H4 (cell line): ENCODE data around the gene LGI4. TPM values are rescaled to one million over a fixed set of nuclear protein-coding genes. Genes with fewer than 3 reads are reported as not detected.
"Not testable (repeated sequence)": the region's sequence is repeated elsewhere in the genome, so short reads cannot be mapped to it uniquely, and the experiment has no call there.

Source experiments
- DNase-seq: peaks from one replicate; pipeline ENCODE4 v3.0.0-alpha.2; 2015; ENCODE audit warnings: low spot score
- total RNA-seq: library from RNA; depleted of rRNA; stranded (reverse); fragments of >200 nt; shearing (Covaris generic); gene quantifications from 2 replicates; pipeline ENCODE4 v1.2.3, GENCODE V29; 2014

LGI4 gene
- total RNA-seq, 1 experiment from 2014 or later = not detected

DNA sequence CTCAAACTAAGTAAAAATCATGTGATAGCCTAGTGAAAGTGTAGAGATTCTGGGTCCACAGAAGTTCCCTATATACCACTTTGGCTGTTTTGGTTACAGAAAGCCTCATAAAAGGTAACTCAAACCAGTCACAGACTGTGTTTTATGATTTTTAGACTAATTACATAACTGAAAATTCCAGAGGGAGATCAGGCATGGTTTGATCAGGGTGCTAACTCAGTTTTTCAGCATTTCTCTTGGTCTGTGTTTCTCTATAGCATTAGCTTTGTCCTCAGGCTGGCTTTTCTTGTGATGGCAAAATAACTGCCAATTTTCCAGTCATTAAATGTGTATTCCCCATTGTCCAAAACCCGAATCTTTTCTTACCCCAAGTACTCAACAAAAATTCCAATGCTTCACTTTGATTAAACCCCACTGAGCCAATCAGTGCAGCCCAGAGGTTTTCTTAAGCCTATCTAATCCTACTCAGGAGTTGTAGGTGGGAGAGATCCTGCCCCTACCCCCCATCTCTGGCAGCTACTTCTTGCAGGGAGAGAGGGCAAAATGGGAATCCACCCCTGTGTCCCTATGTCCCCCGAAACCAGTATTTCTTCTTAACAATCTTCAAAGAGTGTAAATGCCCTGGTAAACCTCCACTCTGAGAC, 27.8 kb downstream of the LGI4 start:
- DNase-seq = no peak

DNA sequence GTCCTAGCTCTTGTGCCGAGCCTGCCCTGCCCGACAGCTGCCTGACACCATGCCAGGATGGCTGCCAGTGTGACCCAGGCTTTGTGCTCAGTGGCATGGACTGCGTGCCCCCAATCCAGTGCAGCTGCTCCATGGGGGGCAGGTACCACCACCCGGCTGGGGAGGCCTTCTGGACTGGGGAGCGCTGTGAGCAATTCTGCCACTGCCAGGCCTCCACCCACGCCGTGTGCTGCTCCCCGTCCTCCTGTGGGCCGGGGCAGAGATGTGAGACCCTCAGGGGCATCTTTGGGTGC, 28.6 kb downstream of the LGI4 start:
- DNase-seq = no peak

DNA sequence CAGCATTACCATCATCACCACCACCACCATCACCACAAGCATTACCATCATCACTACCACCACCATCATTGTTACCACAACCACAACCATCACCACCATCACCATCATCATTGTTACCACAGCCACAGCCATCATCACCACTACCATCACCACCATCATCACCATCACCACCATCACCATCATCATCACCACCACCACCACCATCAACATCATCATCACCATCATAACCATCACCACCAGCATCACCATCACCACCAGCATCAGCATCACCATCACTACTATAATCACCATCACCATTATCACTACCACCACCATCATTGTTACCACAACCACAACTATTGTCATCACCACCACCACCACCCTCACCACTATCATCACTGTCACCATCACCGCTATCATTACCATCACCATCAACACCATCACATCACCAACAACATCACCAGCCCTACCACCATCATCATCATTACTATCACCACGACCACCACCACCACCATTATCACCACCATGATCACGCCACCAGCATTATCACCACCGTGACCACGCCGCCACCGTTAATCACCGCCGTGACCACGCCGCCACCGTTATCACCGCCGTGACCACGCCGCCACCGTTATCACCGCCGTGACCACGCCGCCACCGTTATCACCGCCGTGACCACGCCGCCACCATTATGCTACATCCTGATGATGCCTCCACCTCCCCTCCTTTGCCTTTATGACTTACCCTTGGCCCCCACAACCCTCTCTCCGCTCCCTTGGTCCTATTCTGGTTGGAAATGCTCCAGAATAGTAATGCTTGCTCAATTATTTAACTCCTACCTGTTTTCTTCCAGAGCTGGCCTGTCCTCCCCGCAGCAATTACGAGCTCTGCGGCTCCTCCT, 29.2 kb downstream of the LGI4 start:
- DNase-seq = no peak

DNA sequence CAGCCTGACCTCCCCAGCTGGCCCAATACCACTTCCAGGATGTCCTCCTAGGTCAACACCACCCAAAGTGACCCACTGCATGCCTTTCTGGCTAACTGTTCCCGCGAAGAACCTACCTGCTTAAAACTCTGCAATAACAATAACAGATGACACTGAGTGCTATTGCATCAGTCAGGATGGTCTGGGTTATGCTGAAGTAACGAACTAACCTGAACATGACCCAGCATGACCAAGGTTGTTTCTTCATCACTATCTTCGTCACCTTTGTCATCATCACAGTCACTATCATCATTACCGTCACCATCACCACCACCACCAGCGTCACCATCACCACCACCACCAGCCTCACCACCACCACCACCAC, 29.8 kb downstream of the LGI4 start:
- DNase-seq = no peak

DNA sequence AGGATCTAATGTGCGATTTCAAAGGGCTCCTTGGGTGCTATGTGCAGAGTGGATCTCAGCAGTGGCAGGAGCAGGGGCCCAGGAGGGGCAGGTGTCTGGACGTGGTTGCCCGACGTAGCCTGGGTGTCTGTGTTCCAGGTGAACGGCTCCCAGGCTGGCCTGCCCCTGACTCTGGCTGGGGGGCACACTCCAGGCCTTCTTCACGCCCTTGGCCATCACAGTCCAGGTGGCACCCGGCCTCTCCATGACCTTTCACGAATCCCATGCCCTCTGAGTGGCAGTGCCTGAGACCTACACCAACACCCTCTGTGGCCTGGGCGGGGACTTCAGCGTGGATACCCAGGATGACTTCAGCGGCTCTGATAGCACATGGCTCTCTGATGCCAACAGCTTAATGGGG, 30.5 kb downstream of the LGI4 start:
- no peak for DNase-seq

DNA sequence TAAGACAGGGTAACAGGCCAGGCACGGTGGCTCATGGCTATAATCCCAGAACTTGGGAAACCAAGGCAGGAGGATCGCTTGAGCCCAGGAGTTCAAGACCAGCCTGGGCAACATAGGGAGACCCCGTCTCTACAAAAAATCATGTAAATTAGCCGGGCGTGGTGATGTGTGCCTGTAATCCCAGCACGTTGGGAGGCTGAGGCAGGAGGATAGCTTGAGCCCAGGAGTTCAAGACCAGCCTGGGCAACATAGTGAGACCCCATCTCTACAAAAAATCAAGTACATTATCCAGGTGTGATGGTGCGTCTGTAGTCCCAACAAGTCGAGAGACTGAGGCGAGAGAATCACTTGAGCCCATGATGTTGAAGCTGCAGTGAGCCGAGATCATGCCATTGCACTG, 31.2 kb downstream of the LGI4 start:
- not testable (repeated sequence) for DNase-seq

DNA sequence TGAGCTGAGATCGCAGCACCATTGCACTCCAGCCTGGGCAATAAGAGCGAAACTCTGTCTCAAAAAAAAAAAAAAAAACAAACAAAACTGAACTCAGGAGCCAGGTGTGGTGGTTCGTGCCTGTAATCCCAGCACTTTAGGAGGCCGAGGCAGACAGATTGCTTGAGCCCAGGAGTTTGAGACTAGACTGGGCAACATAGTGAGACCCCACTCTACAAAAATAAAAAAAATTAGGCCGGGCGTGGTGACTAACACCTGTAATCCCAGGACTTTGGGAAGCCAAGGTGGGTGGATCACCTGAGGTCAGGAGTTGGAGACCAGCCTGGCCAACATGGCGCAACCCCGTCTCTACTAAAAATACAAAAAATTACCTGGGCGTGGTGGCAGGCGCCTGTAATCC, 32.9 kb downstream of the LGI4 start:
- DNase-seq = not testable (repeated sequence)

DNA sequence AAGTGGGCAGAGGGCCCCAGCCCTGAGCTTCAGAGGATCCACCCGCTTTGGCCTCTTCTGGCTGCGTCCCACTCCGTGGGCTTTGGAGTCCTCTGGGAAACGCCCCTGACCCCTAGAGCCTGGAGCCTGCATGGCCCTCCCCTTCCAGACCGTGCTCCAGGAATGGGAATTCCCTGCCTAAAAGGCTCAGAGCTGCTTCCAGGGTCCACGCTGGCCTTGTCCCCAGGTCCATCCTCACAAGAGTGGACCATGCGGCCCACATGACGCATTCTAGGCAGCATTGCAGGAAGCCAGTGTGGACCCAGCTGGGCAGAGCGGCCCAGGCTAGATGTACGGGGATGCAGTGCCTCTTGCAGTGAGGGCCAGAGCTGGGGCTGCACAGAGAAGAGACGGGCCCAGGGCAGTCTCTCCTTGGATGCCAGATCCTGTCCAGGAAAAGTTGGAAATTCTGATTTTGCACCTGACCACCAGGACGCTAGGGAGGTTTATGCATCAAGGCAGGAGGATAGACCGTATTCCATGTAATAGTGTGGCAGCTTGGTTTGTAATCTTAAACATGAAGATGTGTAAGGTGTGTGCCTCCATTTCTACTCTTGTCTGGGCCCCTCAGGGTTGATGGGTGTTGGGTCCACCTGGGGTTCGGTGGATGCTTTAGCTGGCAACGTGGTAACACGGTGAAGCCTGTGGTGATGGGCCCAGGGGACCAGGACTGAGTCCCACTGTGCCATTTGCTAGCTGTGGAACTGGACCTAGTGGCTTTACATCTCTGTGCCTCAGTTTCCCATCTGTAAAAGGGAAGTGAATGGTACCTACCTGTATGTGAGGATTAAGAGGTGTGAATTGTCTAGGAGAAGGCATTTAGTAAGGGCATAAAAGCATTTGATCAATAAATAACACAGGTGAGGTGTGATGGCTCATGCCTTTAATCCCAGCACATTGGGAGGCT, 34.0 kb downstream of the LGI4 start:
- no peak for DNase-seq

DNA sequence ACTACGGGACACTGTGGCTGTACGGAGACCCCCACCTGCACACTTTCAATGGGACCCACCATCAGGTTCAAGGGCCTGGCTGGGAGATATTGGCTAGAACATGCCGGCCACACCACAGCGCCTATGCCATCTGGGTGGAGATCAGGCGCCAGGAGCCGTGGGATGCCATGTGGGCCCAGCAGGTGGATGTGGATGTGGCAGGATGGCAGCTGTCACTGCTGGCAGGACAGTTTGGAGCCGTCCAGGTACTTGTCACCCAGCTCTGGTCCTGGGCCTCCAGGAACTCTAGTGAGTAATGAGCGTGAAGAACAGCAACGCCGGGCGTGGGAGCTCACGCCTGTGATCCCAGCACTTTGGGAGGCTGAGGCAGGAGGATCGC, 35.0 kb downstream of the LGI4 start:
- DNase-seq = no peak

DNA sequence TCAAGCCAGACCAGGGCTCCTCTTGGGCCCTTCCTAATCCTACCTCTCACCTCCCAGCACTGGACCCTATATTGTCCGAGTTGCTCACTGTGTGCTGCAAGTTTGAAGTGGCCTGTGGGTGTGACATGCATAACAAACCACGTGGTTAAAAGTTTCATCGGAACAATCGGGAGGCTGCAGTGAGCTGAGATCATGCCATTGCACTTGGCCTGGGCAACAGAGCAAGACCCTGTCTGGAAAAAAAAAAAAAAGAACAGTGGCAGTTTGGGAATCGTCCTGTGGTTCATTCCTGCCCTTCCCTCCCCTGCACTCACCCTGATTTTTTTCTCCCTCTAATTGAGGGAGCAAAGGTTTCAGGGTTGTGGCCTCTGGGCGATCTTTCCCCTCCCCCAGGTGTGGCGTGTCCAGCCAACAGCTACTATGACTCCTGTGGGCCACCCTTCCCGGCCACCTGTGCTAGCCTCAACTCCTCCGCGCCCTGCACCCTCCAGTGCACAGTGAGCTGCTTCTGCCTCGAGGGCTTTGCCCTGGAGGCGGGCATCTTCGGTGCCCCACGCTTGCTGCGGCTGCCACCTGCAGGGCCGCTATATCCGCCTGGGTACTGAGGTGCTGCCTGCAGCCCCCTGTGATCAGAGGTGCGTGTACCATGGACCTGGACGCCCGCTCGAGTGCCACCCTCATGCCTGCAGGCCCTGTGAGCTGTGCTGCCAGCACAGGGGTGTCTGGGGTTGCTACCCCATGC, 35.5 kb downstream of the LGI4 start:
- no peak for DNase-seq

DNA sequence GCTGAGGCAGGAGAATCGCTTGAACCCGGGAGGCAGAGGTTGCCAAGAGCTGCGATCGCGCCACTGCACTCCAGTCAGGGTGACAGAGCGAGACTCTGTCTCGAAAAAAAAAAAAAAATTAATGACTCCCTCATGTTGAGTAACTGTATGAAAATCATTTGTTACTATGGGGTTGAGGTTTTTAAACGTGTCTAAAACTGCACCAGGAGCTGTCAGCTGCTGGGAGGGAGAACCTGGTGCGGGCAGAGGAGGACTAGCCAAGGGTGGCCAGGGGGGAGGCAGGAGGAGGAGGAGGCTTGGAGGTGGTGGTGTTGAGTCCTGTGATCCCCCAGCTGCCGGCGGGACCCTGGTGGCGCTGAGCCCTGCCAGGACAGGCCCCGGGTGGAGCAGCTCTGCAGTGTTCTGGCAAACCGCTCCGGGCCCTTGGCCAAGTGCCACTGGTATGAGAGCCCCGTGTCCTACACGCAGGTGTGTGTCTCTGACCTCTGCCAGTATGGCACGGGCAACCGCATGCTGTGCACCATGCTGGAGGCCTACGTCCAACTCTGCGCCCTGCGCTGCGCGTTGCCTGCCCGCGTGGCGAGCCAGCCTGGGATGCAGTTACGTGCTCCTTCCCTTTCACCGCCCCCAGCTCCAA, 36.3 kb downstream of the LGI4 start:
- DNase-seq = no peak

DNA sequence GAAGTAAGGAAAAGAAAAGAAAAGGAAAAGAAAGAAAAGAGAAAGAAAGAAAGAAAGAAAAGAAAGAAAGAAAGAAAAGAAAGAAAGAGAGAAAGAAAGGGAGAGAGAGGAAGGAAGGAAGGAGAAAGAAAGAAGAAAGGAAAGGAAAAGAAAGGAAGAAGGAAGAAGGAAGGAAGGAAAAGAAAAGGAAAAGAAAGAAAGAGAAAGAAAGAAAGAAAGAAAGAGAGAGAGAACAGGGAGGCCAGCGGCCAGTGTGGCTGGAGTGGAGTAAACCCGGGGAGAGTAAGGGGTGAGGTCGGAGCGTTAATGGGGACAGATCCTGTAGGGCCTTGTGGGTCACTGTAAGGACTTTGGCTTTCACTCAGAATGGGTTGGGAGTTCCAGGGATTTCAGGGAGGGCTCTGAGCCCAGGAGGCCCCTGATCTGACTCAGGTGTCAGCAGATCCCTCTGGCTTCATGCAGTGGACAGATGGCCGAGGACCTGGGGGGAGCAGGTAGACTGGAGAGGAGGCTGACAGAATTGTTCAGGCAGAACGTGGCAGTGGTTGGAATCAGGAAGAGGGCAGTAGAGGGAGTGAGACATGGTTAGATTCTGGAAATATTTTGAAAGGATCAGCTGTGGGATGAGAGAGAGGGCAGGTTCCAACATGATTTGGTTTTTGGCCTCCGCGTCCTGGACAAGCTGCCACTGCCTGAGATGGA, 39.0 kb downstream of the LGI4 start:
- DNase-seq = no peak

DNA sequence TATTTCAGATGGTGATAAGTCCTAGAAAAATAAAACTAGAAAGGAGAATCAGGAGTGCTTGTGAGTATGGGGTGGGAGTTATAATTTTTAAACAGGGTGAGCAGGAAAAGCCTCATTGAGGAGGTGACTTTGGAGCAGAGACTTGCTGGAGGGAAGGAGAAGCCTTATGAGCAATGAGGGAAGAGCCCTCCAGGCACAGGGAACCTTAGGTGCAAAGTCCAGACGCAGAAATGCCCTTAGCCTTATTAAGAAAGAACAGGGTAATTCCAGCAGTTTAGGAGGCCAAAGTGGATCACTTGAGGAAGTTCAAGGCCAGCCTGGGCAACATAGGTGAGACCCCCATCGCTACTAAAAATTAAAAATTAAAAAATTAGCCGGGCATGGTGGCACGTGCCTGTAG, 40.2 kb downstream of the LGI4 start:
- no peak for DNase-seq

DNA sequence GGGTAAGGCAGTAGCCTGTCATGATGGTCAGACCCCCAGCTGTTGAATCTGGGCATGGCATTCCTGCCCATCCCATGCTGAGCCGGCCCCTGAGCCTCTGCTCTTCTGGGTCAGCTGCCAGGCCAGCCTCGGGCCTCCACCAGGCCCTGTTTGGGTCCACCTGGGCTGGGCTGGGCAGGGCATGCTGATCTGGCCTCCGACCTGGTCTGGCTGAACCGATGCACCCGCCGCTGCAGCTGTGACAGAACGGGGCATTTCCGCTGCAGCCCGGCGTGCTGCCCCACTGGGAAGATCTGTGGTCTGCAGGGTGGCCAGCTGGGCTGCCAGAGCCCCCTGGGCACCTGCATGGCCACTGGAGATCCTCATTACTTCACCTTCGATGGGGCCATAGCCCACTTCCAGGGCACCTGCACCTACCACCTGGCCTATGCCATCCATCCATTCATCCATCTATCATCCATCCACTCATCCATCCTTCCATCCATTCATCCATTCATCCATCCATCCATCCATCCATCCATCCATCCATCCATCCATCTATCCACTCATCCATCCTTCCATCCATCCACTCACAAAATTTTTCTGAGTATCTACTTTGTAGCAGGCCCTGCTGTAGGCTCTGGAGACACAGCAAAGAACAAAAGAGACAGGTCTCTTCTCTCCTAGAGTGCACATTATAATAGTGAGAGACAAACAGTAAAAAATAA, 40.8 kb downstream of the LGI4 start:
- no peak for DNase-seq

DNA sequence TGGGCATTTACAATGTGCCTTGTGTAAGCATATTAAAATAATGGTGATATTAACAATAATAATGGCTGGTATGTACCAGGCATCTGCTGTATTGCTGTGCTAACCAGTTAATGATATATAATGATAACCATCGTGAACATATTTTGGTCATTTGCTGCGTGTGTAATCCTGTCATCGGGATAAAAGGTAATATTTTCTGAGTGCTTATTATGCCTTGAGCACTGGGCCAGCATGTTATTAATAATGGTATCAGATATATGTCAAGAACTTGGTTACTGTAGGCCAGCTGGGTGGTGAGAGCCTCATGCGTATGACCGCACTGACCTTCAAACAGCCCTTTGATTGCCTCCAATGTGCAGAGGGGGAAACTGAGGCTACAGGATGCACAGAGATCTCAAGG, 41.4 kb downstream of the LGI4 start:
- DNase-seq = no peak

DNA sequence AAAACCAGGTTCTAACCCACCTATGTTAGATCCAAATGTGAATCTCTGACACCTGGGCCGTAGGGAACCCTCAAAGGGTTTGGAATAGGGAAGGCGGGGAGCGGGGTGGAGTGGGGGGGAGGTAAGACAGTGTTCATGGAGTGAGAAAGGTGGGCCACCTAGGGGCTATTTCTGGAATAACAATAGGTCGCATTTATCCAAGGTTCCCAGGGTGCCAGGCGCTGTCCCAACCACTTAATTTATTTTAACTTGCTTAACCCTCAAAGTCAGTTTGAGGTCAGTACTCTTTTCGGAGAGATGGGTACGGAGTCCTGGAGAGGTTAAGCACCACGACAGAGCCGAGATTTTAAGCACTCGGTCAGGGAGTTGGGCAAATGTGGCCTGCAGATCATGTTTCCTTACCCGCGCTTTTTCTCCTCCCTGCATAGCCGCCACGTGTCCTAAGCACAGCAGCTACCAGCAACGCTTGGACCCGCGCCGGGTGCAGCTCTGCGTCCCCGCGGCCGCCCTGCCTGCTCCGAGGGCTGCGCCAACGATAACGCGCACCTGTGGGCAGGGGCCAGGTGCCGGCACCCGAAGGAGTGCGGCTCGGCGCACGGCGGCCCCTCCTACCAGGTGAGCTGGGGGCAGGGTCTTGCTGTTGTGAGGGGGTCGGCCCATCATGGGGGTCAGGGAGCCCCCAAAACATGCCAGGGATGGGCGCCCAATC, 44.2 kb downstream of the LGI4 start:
- peak; percentile 63 for DNase-seq

DNA sequence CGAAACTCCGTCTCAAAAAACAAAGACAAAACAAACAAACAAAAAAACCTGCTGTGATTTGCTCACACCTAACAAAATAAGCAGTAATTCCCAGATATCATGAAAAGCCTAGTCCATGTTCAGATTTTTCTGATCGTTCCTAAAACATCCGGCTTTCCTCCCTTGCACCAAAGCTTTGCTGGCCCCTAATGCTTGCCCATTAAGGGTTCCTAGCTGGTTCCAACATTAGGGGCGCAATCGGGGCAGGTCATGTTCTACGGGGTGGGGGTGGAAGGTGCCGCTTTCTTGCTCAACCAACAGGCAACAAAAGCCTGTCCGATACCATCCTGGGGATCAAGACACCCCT, 44.7 kb downstream of the LGI4 start:
- DNase-seq = no peak

DNA sequence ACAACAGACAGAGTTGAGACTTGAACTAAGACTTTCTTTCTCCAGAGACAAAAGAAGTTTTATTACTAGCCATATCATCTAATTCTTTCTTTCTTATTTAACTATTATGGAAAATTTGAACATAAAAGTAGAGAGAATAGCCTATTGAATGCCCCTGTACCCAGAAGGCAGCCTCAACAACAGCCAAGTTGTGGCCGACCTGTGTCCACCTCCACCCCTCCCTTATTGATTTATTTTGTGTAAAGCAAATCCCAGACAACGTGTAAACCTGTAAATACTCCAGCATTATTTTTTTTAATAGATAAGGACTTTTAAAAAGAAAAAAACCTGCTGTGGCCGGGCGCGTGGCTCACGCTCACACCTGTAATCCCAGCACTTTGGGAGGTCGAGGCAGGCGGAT, 45.3 kb downstream of the LGI4 start:
- no peak for DNase-seq

DNA sequence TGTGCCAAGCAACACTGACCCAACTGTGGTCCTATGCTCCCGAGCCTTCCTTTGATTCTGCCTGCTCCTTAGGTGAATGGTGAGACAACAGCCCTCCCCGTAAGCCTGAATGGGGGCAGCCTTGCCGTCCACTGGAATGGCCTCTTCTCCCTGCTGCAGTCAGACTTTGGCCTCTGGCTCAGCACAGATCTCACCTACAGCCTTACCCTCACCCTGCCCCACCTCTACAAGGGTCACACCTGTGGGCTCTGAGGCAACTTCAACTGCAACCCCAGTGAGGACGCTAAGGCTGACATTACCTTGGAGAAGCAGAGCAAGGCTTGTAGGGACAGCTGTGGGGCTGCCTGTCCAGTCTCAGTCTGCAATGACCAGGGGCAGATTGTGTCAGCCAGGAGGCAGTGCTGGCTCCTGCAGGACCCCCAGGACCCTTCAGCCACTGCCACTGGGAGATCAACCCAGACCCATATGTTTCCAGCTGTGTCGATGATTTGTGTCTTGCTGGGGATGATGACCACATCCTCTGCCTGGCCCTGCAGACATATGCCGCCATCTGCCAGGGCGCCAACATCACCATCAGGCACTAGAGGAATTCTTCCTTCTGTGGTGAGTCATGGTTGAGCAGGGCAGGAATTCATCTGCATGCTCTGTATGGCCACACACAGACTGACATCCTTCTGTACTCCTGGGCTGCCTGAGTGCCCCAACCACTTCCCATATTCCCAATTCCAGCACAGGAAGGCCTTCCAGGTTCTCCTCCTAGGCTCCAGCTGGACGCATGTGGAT, 46.5 kb downstream of the LGI4 start:
- peak; percentile 98 for DNase-seq
